ENCODE data around the gene ARMCX5. TPM values are rescaled to one million over a fixed set of nuclear protein-coding genes. Genes with fewer than 3 reads are reported as not detected.

Gene ARMCX5
- 16.7 to 23.1 TPM (median 19.9 TPM) in 3 replicates for total RNA-seq

DNA sequence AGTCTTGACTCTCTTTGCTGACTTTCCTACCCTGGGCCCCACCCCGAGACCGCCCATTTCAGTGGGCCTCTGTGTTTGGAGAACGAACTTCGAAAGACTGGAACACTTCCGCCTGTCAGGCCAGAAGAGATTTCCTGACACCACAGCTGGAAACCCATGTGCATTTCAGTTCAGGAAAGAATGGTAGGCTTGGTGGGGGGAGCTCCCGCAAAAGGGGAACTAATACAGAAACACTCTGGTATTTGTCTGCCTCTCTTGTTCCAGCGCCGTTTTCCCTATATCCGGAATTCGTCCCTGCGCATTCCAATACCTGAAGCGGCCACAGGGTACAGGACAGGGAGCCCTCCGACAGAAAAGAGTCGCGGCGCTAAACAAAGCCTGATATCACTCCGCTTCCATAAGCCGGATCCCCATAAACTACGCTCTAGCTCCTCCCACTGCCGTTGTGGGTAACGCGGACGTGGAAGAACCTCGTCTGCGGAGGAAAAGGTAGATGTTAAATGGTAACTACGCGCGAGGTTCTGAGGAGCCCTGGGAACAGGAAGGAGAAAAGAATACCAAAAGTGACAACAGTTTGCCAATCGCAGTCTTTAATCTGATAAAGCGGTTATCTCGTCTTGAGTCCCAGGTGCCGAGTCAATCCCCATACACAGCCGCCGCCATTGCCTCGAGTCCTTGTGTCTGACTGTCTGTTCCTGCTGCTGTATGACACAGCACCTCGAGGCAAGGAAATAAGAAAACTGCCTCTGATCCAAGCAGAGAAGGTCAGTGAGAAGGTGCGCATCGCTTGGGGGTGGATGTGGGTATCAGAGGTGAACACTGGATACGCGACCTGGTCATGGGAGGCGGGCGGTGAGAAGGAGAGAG is at the start of gene ARMCX5:
Gene ARMCX5 (plus strand): TSS at position 432 of the 867 bp plus-strand sequence. CDS start 2,627 bp downstream, outside the sequence.
- peaks cover 6% of the 10 kb centered on the region for H3K36me3 Mint-ChIP-seq
- peaks cover 11% of the 10 kb centered on the region for H3K4me1 Mint-ChIP-seq
- no peak for TF ChIP-seq CTCF (IDR thresholded peaks at IDR 0.05; ENCODE audit: unreplicated experiment)
- peaks cover 31% of the 10 kb centered on the region for H3K9me3 Mint-ChIP-seq
- no peaks in the 10 kb centered on the region for H3K27me3 Mint-ChIP-seq (ENCODE audit: low read depth)
- peak; percentile 31 to 59 for DNase-seq (ENCODE audit: low spot score in 2 of 2, unreplicated experiment in 2 of 2)
- peak within 1 kb of the TSS; percentile 98 for H3K27ac Mint-ChIP-seq
- peak within 1 kb of the TSS; percentile 95 for H3K4me3 Mint-ChIP-seq

GRCh38 chrX:102558607-102559006 is 40.7 kb upstream of the ARMCX5 start:
- peaks cover 14% of the 10 kb centered on the region for H3K9me3 Mint-ChIP-seq
- no peak for DNase-seq (ENCODE audit: low spot score in 2 of 2, unreplicated experiment in 2 of 2)
- H3K27me3 Mint-ChIP-seq (ENCODE audit: low read depth) = peaks cover 6% of the 10 kb centered on the region
- TF ChIP-seq CTCF (IDR thresholded peaks at IDR 0.05; ENCODE audit: unreplicated experiment) = no peak
- no peaks in the 10 kb centered on the region for H3K4me1 Mint-ChIP-seq
- H3K36me3 Mint-ChIP-seq = no peaks in the 10 kb centered on the region
- no peak overlapping the region for H3K4me3 Mint-ChIP-seq
- H3K27ac Mint-ChIP-seq = no peak overlapping the region

- no peaks in the 10 kb centered on the region for H3K4me1 Mint-ChIP-seq
- peaks cover 10% of the 10 kb centered on the region for H3K9me3 Mint-ChIP-seq
- no peak overlapping the region for H3K4me3 Mint-ChIP-seq
- DNase-seq (ENCODE audit: low spot score in 2 of 2, unreplicated experiment in 2 of 2) = no peak
- TF ChIP-seq CTCF (IDR thresholded peaks at IDR 0.05; ENCODE audit: unreplicated experiment) = no peak
- no peak overlapping the region for H3K27ac Mint-ChIP-seq
- no peaks in the 10 kb centered on the region for H3K36me3 Mint-ChIP-seq
- H3K27me3 Mint-ChIP-seq (ENCODE audit: low read depth) = peaks cover 6% of the 10 kb centered on the region
Observed at GRCh38 chrX:102560423-102561068, 38.8 kb upstream of the ARMCX5 start.

GRCh38 chrX:102580891-102581290 is 18.4 kb upstream of the ARMCX5 start:
- Mint-ChIP-seq H3K27me3 (ENCODE audit: low read depth) (no peaks in the 10 kb centered on the region), H3K27ac (no peak overlapping the region), H3K4me3 (no peak overlapping the region), H3K36me3 (no peaks in the 10 kb centered on the region), H3K4me1 (no peaks in the 10 kb centered on the region), H3K9me3 (peaks cover 21% of the 10 kb centered on the region)
- DNase-seq (ENCODE audit: low spot score in 2 of 2, unreplicated experiment in 2 of 2) = no peak
- TF ChIP-seq CTCF (IDR thresholded peaks at IDR 0.05; ENCODE audit: unreplicated experiment) = no peak

GRCh38 chrX:102593367-102593766 is 5.9 kb upstream of the ARMCX5 start:
- peaks cover 2% of the 10 kb centered on the region for H3K27me3 Mint-ChIP-seq (ENCODE audit: low read depth)
- no peak overlapping the region for H3K27ac Mint-ChIP-seq
- H3K9me3 Mint-ChIP-seq = peaks cover 30% of the 10 kb centered on the region
- TF ChIP-seq CTCF (IDR thresholded peaks at IDR 0.05; ENCODE audit: unreplicated experiment) = no peak
- H3K36me3 Mint-ChIP-seq = no peaks in the 10 kb centered on the region
- no peak for DNase-seq (ENCODE audit: low spot score in 2 of 2, unreplicated experiment in 2 of 2)
- H3K4me3 Mint-ChIP-seq = no peak overlapping the region
- no peaks in the 10 kb centered on the region for H3K4me1 Mint-ChIP-seq
